Hepatocyte (in vitro differentiated cells): ENCODE measurements around the gene PNMA8C.

Experiments used
- EZH2 ChIP-seq: fragments of 200-600 bp; sonication (generic); IDR thresholded peaks from 2 replicates; pipeline ENCODE4 v1.6.1; 2016; ENCODE audit warnings: antibody characterized with exemption, mild to moderate bottlenecking, borderline replicate concordance
- TF ChIP-seq, protein P1 (sequence below): fragments of 200-600 bp; sonication (generic); IDR thresholded peaks from 2 replicates; pipeline ENCODE4 v1.5.1; 2016; ENCODE audit warnings: antibody characterized with exemption, mild to moderate bottlenecking; ENCODE audit not compliant: poor library complexity

DNA sequence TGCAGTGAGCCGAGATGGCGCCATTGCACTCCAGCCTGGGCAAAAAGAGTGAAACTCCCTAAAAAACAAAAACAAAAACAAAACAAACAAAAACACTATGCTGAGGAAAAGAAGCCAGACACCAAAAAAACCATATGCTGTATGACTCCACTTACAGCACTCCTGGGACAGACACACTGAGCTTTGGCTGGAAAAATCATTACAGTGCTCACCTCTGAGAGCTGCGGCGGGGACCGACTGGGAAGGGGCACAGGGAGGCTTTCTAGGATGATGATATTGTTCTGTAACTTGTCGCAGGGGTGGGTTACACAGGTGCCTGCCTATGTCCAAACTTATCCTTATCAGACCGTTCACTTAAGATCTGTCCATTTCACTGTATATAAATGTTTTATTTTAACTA is 34.8 kb upstream of the PNMA8C start:
- TF ChIP-seq, protein P1, sequence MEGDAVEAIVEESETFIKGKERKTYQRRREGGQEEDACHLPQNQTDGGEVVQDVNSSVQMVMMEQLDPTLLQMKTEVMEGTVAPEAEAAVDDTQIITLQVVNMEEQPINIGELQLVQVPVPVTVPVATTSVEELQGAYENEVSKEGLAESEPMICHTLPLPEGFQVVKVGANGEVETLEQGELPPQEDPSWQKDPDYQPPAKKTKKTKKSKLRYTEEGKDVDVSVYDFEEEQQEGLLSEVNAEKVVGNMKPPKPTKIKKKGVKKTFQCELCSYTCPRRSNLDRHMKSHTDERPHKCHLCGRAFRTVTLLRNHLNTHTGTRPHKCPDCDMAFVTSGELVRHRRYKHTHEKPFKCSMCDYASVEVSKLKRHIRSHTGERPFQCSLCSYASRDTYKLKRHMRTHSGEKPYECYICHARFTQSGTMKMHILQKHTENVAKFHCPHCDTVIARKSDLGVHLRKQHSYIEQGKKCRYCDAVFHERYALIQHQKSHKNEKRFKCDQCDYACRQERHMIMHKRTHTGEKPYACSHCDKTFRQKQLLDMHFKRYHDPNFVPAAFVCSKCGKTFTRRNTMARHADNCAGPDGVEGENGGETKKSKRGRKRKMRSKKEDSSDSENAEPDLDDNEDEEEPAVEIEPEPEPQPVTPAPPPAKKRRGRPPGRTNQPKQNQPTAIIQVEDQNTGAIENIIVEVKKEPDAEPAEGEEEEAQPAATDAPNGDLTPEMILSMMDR = no peak
- TF ChIP-seq EZH2 = no peak
